Activated T-helper 1 cell treated with anti-CD3 and anti-CD28 coated beads, Interleukin-2, amount 50 U/mL, for 16 hours (primary cell): ENCODE results near the gene NAA10.
A peak's percentile ranks its signal among the peaks of the same experiment; 100 is the strongest.

Experiments used
- DNase-seq, 2 donors: peaks; one replicate each; pipeline ENCODE4 v3.0.0-alpha.2; 2020; ENCODE audit warnings: low read depth in 1 of 2, low spot score in 1 of 2

The NAA10 gene

DNA sequence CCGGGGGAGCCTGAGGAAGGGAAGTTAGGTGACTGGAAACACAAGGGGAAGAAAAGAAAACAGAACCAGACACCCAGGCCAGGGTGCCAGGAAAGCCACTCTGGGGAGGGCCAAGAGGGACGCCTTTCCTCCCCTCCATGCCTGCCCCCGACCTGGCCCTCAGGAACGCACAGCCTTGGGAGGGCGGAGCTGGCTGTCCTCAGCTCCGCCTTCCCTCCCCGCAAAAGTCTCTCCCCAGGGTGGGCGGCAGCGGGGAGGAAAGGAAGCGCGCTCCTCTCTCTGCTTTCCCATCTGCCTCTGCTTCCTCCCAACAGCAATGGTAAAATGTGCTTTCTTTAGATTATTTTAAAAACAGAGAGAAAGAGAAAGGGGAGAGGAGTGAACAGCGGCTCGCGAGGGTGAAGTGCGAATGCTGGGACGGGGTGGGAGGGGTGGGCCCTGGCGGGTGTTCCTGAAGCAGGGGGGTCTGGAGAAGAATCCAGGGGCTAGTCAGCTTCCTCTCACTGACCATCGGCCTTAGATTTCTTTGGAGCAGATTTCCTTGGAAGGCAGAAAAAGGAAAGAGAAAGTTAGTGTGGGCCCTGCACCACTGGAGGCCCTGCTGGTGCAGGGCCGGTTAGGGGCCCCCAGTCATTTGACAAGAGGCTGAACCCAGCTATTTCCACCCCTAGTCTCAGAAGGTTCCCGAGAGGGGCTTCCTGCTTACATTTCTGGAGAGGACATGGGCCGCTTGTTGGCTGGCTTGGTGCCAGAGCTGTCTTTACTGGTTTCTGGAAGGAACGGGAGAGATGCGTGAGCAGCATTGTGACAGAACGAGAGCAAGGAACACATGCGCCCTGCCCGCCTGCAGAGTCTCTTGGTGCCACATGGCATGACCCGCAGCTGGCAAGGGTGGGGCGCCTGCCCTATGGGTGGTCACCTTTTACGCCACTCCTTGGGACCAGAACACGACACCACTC, 14.3 kb upstream of the NAA10 start:
- no peak for DNase-seq

- DNase-seq, result no peak
Measured at GRCh38 chrX:153948002-153948466, 13.2 kb upstream of the NAA10 start.

DNA sequence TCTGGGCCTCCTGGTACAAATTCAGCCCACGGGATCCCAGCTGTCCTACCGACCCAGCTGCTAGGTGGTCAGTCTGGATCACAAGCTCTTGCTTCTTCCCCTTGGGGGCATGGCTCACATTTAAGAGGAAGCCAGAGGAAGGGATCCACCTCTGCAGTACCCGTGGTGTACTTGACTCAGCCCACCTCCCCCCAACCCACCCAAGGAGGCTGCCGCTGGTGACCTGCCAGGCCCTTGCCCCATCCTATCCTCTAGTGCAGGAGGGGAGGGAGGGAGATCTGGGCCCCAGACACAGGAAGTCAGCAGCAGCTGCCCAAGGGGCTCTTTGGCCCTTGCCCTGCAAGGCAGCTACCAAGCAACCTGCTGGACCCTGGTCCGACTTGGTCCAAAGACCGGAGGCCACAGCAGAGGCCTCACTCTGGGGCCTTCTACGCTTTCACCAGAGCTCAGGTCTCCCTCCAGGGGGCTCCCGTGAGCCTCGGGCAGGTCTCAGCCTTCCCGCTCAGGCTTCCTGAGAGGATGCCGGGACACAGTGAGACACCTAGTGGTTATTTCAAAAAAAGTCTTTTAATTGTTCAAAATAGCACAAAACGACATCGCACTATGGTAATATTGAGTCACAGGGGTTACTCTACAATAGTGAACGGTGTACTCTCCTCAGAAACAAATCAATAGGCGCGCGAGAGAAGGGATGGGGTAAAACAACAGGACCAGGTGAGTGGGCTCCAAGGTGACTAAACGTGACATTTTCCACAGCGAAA, 12.4 kb upstream of the NAA10 start:
- DNase-seq, result peak; percentile 42 to 62

DNA sequence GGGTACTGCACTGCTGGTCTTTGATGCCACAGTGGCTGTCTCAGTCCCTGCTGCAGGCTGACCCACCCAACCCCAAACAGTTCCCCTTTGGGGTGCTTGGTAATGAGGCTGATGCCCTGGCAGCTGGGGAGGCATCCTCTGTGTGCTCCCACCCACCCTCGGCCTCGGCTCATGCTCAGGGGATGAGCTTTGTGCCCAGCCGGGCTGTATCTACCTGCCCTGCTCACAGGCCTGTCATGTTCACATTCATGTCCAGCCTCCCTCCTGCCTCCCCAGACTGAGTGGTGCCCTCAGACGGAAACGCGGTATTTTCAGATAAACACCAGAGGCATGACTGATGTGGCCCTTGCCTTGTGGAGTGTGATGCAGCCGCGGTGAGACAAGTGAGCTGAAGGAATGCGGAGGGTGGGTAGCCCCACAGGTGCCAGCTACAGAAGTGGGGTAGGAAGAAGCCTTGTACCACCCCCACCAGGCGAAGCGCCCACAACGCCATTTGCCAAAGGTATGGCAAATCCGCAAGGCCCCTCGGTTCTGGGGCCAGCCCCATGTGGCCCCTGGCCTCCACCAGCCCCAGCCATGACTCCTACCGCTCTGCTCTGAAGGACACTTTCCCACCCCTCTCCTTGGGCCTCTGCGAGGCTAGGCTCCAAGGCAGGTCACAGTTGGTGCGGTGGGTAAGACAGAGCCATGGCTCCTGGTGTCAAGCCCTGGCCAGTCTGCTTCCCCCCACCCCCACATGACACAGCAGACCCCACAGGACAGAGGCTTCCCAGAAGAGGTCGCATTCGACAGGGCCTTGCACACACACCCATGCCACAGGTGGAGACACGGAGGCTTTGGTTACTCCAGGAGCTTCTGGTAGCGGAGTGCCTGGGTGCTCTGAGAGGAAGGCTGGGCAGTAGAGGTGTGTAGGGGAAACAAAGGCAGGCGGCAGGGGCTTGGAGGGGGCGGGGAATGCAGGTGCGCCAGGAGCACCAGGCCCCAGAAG, 11.4 kb upstream of the NAA10 start:
- DNase-seq, result no peak

GRCh38 chrX:153944800-153945150, 9.9 kb upstream of the NAA10 start:
- DNase-seq, result no peak

DNA sequence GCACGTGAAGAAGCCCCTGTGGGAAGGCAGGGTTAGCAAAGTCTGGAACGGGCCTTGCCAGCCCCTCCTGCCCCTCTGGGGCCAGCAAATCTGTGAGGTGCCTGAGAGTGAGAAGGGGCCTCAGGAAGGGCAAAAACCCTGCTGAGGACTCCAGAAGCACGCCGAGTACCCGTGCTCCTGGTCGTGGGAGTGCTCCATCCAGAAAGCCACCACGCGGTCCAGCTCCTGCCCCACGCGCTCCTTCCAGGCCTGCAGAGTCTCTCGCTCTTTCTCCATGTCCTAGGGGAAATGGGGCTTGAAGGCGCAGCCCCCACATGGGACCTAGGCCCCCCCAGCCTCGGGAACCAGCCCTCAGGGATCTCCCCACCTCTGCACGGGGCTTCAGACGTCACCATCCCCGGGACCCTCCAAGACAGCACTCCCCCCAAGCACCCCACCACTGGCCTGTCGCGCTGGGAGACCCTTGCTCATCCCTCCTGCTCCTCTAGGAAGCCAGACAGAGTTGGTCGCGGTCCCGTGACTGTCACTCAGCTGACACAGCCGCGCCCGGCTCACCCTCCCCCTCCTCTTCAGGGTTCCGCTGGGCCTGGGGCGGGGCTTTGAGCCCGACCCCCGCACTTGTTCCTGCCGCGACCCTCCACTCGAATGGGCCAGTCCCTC, 9.4 kb upstream of the NAA10 start, which contains the start of gene RENBP:
TSS of gene RENBP (minus strand) at position 504 of the 660 bp plus-strand sequence. CDS start at position 471, 33 bp downstream.
- no peak for DNase-seq

DNA sequence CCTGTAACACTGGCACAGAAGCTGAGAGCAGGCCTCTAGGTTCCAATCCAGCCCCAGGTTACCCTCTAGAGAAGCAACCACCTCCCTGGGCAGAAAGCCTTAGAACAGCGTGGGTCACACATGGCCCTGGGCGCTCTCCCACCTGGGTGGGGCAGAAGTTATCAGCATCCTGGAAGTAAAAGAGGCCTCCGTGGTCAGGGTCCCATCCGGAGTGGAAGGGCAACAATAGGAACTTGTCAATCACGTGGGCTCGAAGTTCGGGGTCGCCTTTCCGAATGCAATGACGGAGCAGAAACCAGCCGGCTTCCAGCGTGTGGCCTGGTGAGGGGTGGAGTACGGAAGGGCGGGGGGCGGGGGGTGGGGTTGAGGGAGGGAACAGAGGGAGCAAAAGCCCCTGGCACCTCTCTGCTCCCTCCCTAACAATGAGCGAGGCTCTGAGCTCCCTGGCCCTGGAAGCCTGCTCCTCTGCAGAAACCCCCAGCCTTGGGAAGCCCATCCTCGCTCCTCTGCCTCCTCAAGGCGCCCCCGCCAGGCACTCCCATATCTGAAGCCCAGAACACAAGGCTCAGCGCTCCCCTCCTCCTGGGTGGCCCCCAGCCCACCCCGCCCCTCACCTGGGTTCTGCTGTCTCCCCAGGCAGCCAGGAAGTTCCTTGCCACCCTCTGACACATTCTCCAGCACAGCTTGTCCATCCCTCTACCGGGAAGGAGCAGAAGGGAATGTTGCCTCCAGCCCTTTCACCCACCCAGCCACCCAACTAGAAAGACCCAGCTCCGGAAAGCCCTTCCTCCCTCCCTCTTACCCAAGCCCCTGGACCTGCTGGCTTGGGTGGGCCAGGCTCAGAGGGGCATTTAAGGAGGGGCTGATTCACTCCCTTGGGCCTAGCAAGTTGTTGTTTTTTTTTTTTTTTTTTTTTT, 6.8 kb upstream of the NAA10 start:
- no peak for DNase-seq

- DNase-seq, result no peak
Measured at GRCh38 chrX:153939573-153939972, 4.7 kb upstream of the NAA10 start.

- no peak for DNase-seq
Measured at GRCh38 chrX:153938226-153938786, 3.5 kb upstream of the NAA10 start.

DNA sequence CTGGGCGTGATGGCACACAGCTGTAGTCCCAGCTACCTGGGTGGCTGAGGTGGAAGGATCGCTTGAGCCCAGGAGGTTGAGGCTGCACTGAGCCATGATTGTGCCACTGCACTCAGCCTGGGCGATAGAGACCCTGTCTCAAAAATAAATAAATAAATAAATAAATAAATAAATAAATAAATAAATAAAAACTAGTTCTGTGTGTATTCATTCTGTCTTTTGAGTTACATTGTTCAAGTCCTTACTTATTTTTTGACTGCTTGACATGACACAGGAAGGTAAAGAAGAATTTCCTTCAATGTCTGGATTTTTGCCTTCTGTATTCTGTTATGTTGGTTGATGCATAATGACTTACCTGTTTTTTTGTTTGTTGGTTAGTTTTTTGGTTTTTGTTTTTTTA, 2.2 kb upstream of the NAA10 start:
- no peak for DNase-seq

GRCh38 chrX:153935326-153935851, 552 bp upstream of the NAA10 start:
- no peak for DNase-seq

GRCh38 chrX:153934148-153934761, 582 bp downstream of the NAA10 start:
- no peak for DNase-seq

DNA sequence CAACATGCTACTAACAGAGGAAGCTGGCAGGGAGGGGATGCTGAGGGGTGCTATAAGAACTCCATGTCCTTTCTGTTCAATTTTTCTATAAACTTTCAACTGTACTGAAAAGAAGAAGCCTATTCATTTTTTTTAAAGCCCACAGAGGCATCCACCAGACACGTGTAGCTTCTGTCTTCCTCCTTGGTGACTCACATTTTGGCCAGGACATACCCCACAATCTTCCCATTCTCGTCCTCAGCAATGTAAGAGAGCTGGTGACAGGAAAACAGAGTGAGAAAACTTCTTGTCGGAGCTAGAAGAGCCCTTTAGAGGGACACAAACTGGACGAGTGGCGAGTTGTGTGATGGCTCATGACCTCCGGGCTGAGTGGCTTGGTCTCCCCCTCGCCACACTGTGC, 1.1 kb downstream of the NAA10 start:
- no peak for DNase-seq

DNA sequence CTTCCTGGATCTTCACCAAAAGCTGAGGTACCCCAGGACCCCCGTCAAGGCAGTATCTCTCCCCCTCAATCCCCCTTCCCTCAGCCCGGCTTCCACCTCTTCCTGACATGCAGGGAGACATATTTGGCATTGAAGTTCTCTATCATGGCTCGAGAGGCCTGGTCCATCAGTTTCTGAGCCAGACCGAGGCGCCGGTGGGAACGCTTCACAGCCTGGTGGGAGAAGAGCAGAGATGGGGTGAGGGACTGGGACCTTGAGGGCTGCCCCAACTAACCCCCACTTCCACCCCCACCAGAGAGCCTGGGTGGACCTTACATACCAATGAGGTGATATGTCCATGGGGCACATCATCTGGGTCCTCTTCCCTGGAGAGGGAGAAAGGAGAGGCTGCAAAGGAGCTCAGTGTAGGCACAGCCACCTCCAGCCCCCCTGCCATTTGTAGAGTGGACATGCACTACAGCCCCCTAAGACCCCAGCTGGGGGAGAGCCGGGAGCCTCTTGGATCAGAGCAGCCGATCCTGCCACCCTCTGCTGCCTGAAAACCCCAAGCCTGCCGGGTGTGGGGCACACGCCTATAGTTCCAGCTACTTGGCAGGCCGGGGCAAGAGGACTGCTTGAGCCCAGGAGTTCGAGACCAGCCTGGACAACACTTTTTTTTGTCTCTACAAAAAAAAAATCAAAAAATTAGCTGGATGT, 2.5 kb downstream of the NAA10 start:
- no peak for DNase-seq

- DNase-seq, result no peak
Measured at GRCh38 chrX:153931748-153932147, 3.1 kb downstream of the NAA10 start.

DNA sequence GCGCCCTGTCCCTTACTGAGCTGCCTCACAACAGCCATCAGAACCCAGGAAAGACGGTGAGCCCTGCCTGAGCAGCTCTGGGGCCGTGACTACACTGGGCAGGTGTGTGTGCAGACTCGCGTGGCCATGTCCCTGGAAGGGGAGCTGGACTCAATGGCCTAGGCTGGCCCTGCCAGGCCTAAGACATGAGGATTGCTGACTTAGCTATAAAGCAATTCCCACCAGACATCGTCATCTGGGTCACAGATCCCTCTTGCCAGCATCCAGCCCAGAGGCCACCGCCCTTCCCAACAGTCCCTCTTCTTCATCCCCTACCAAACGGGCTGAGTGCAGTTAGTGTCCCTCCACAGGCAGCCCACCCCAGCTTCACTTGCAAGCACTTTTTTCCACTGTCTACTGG, 3.7 kb downstream of the NAA10 start:
- no peak for DNase-seq

GRCh38 chrX:153930011-153930910, 4.6 kb downstream of the NAA10 start:
- DNase-seq, result no peak
